Measurements from ENCODE around the gene CERS1.

DNA sequence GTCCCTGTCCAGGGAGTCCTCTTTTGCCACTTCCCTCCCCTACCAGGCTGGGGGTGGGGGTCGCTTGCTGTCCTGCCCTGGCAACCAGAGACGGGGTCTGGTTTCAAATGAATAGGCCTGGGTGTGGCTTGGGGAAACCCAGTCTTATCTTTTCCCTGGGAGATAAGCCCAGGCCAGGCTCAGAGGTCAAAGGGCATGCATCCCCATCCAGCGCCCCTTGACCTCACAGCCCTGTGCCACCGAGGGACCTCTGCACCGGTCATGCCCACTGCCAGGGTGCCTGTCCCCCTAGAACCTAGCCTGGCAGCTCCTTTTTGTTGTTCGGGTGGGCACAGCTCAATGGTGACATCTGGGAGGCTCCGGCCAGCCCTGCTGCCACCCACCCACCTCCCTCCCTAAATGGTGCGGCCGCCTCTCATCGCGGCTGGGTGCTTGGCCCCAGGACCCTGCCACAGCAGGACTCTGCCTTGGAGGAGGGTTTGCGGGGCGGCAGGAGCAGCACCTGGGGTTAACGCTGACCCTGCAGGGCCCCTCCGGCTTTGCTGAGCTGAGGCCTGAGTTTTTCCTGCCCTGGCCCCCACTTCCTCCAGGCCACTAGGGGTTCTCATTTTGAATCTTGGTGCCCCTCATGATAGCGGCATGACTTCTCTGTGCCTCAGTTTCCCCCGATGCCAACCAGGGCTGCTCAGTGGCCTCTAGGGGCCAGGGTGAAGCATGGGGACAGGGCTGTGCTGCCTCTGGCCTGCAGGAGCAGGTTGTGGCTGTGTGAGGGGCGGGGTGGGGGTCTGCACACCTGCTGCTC, 2.9 kb upstream of the CERS1 start:
- TF ChIP-seq, protein P1, sequence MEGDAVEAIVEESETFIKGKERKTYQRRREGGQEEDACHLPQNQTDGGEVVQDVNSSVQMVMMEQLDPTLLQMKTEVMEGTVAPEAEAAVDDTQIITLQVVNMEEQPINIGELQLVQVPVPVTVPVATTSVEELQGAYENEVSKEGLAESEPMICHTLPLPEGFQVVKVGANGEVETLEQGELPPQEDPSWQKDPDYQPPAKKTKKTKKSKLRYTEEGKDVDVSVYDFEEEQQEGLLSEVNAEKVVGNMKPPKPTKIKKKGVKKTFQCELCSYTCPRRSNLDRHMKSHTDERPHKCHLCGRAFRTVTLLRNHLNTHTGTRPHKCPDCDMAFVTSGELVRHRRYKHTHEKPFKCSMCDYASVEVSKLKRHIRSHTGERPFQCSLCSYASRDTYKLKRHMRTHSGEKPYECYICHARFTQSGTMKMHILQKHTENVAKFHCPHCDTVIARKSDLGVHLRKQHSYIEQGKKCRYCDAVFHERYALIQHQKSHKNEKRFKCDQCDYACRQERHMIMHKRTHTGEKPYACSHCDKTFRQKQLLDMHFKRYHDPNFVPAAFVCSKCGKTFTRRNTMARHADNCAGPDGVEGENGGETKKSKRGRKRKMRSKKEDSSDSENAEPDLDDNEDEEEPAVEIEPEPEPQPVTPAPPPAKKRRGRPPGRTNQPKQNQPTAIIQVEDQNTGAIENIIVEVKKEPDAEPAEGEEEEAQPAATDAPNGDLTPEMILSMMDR (IDR thresholded peaks at IDR 0.05), result no peak
- TF ChIP-seq POLR2A (IDR thresholded peaks at IDR 0.05) (no peak), EP300 (IDR thresholded peaks at IDR 0.05) (no peak)

Data from ovary (tissue), 3 donors.